SK-N-SH (cell line): ENCODE data around the gene CACNA1E.

ENCODE experiments used
- CTCF ChIP-seq: fragments of 200-600 bp; sonication (generic); IDR thresholded peaks from 2 replicates; pipeline ENCODE4 v1.6.1; 2017; ENCODE audit warnings: antibody characterized with exemption, mild to moderate bottlenecking, moderate library complexity
- ELF1 ChIP-seq: IDR thresholded peaks from 2 replicates; pipeline ENCODE4 v1.4.0; 2012
- EP300 ChIP-seq, 2 experiments: IDR thresholded peaks; 2 replicates each; pipeline versions ENCODE4 v1.4.0 to v1.6.1; 2012; ENCODE audit warnings: borderline replicate concordance in 1 of 2, low read depth in 1 of 2, low read length in 1 of 2
- FOXJ3 ChIP-seq: sonication (generic); formaldehyde crosslinking; IDR thresholded peaks from 2 replicates; pipeline ENCODE4 v1.5.1; 2020; ENCODE audit warnings: mild to moderate bottlenecking, missing genetic modification reagents
- GABPA ChIP-seq: IDR thresholded peaks from 2 replicates; pipeline ENCODE4 v1.4.0; 2012; ENCODE audit warnings: low read depth, mild to moderate bottlenecking
- TAF1 ChIP-seq: IDR thresholded peaks from 2 replicates; pipeline ENCODE4 v1.6.1; 2012; ENCODE audit warnings: low read depth, mild to moderate bottlenecking, low read length, moderate library complexity, borderline replicate concordance

GRCh38 chr1:181607524-181607923 is 124.2 kb downstream of the CACNA1E start:
- TF ChIP-seq CTCF (no peak), GABPA (no peak), EP300 (IDR thresholded peaks at IDR 0.05; ENCODE audit: borderline replicate concordance in 1 of 2, low read depth in 1 of 2, low read length in 1 of 2) (no peak), TAF1 (no peak), FOXJ3 (CRISPR knock-in tag) (no peak), ELF1 (no peak)
